Measurements from ENCODE around the gene HSCB.

GRCh38 chr22:28761449-28761755 lies 19.6 kb downstream of the HSCB start:
- TF ChIP-seq, protein P1, sequence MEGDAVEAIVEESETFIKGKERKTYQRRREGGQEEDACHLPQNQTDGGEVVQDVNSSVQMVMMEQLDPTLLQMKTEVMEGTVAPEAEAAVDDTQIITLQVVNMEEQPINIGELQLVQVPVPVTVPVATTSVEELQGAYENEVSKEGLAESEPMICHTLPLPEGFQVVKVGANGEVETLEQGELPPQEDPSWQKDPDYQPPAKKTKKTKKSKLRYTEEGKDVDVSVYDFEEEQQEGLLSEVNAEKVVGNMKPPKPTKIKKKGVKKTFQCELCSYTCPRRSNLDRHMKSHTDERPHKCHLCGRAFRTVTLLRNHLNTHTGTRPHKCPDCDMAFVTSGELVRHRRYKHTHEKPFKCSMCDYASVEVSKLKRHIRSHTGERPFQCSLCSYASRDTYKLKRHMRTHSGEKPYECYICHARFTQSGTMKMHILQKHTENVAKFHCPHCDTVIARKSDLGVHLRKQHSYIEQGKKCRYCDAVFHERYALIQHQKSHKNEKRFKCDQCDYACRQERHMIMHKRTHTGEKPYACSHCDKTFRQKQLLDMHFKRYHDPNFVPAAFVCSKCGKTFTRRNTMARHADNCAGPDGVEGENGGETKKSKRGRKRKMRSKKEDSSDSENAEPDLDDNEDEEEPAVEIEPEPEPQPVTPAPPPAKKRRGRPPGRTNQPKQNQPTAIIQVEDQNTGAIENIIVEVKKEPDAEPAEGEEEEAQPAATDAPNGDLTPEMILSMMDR (optimal IDR thresholded peaks at IDR 0.05 in 1 of 3, IDR thresholded peaks at IDR 0.05 in 1 of 3, conservative IDR thresholded peaks at IDR 0.05 in 1 of 3; ENCODE audit: extremely low read depth in 1 of 3, insufficient read depth in 2 of 3, low read length in 3 of 3), result no peak
- TF ChIP-seq EZH2 (IDR thresholded peaks at IDR 0.05; ENCODE audit: low read length), result no peak
